Fibroblast of villous mesenchyme (primary cell): ENCODE data around the gene IVNS1ABP. TPM values are rescaled to one million over a fixed set of nuclear protein-coding genes. Genes with fewer than 3 reads are reported as not detected.

Experiments used
- DNase-seq: peaks from one replicate; pipeline ENCODE4 v3.0.0-alpha.2; 2010; ENCODE audit warnings: low read depth
- H3K4me3 ChIP-seq: 2 replicates; pipeline ENCODE4 v1.5.1; 2011; ENCODE audit warnings: low read depth, mild to moderate bottlenecking, low read length
- CTCF ChIP-seq: IDR thresholded peaks from 2 replicates; pipeline ENCODE4 v1.5.1; 2012; ENCODE audit warnings: low read depth, mild to moderate bottlenecking, low read length; ENCODE audit not compliant: insufficient read depth
- total RNA-seq: library from RNA; depleted of rRNA; stranded (reverse); fragments of >200 nt; gene quantifications from 2 replicates; pipeline ENCODE4 v1.2.3, GENCODE V29; 2012

IVNS1ABP gene
- total RNA-seq, 1 donor = 76.0 TPM

GRCh38 chr1:185287451-185287850 lies 29.6 kb downstream of the IVNS1ABP start:
- no peak for DNase-seq
- H3K4me3 ChIP-seq = no peak overlapping the region
- TF ChIP-seq CTCF = no peak

GRCh38 chr1:185284533-185285276 lies 32.3 kb downstream of the IVNS1ABP start:
- peak; percentile 11 for DNase-seq

GRCh38 chr1:185284116-185284515 lies 32.9 kb downstream of the IVNS1ABP start:
- TF ChIP-seq CTCF = no peak
- no peak for DNase-seq
- no peak overlapping the region for H3K4me3 ChIP-seq

More at GRCh38 chr1:185284533-185285276, 32.3 kb downstream of the IVNS1ABP start:
- TF ChIP-seq CTCF = no peak
- no peak overlapping the region for H3K4me3 ChIP-seq

- no peak for DNase-seq
- no peak overlapping the region for H3K4me3 ChIP-seq
- TF ChIP-seq CTCF = no peak
Measured at GRCh38 chr1:185281245-185281644, 35.8 kb downstream of the IVNS1ABP start.

GRCh38 chr1:185280589-185280988 lies 36.5 kb downstream of the IVNS1ABP start:
- no peak for TF ChIP-seq CTCF
- no peak overlapping the region for H3K4me3 ChIP-seq
- no peak for DNase-seq

- DNase-seq = no peak
- no peak overlapping the region for H3K4me3 ChIP-seq
- no peak for TF ChIP-seq CTCF
Measured at GRCh38 chr1:185279571-185279970, 37.5 kb downstream of the IVNS1ABP start.

- no peak for DNase-seq
- H3K4me3 ChIP-seq = no peak overlapping the region
- TF ChIP-seq CTCF = no peak
Measured at GRCh38 chr1:185271921-185272320, 45.1 kb downstream of the IVNS1ABP start.
